Urinary bladder (tissue), 4 donors: ENCODE results near the gene CACNA2D3. TPM values are rescaled to one million over a fixed set of nuclear protein-coding genes. Genes with fewer than 3 reads are reported as not detected.
"Not testable (repeated sequence)": the region's sequence is repeated elsewhere in the genome, so short reads cannot be mapped to it uniquely, and the experiment has no call there.

Source experiments
- DNase-seq: peaks from one replicate; pipeline ENCODE4 v3.0.0-alpha.2; 2015; ENCODE audit errors: extremely low spot score
- H3K27ac ChIP-seq: one replicate; pipeline ENCODE4 v1.5.1; 2013; ENCODE audit warnings: low read depth, mild to moderate bottlenecking, moderate library complexity
- H3K36me3 ChIP-seq: one replicate; pipeline ENCODE4 v1.6.1; 2013; ENCODE audit warnings: mild to moderate bottlenecking, moderate library complexity; ENCODE audit not compliant: insufficient read depth
- H3K4me1 ChIP-seq: one replicate; pipeline ENCODE4 v1.6.1; 2013; ENCODE audit warnings: mild to moderate bottlenecking, moderate library complexity; ENCODE audit not compliant: insufficient read depth
- H3K4me3 ChIP-seq: one replicate; pipeline ENCODE4 v1.5.1; 2013; ENCODE audit warnings: low read depth, low read length
- WGBS: extraction: QIAGEN DNeasy Blood & Tissue Kit; methylation state at CpG from one replicate; pipeline ENCODE4 v1.1.7; 2013; 5-methylcytosine and 5-hydroxymethylcytosine counted together
- polyA plus RNA-seq: library from polyadenylated mRNA; stranded (reverse); fragments of 200-250 nt; gene quantifications from one replicate; pipeline ENCODE4 v1.2.3, GENCODE V29; 2013
- total RNA-seq: library from RNA; depleted of rRNA; stranded (reverse); fragments of >200 nt; gene quantifications from one replicate; pipeline ENCODE4 v1.2.3, GENCODE V29; 2014
- donor health status: healthy with polysubstance abuse.
- donor health status: healthy.

Gene CACNA2D3
- total and polyA plus RNA-seq, 2 donors: 0.57 to 1.7 TPM

DNA sequence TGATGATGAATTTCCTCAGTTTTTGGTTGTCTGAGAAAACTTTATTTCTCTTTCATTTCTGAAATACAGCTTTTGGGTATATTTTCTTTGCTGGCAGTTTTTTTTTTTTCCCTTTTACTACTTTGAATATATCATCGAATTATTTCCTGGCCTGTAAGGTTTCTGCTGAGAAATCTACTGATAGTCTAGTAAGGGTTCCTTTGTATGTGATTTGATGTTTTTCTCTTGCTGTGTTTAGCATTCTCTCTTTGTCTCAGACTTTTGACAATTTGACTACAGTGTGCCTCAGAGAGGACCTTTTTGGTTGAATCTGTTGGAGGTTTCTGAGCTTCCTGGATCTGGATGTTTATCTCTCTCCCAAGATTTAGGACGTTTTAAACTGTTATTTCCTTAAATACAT, 336.0 kb downstream of the CACNA2D3 start:
- Histone ChIP-seq H3K27ac (no peak overlapping the region), H3K4me1 (no peaks in the 10 kb centered on the region), H3K4me3 (no peak overlapping the region), H3K36me3 (no peaks in the 10 kb centered on the region)
- WGBS: 71% methylated on average over 2 of the region's 2 CpGs
- DNase-seq: no peak

DNA sequence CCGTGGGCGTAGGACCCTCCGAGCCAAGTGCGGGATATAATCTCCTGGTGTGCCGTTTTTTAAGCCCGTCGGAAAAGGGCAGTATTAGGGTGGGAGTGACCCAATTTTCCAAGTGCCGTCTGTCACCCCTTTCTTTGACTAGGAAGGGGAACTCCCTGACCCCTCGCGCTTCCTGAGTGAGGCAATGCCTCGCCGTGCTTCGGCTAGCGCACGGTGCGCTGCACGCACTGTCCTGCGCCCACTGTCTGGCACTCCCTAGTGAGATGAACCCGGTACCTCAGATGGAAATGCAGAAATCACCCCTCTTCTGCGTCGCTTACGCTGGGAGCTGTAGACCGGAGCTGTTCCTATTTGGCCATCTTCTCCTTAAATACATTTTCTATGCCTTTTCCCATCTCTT, 342.2 kb downstream of the CACNA2D3 start:
- not testable (repeated sequence) for DNase-seq
- WGBS: 95% methylated on average over 23 of the region's 23 CpGs

DNA sequence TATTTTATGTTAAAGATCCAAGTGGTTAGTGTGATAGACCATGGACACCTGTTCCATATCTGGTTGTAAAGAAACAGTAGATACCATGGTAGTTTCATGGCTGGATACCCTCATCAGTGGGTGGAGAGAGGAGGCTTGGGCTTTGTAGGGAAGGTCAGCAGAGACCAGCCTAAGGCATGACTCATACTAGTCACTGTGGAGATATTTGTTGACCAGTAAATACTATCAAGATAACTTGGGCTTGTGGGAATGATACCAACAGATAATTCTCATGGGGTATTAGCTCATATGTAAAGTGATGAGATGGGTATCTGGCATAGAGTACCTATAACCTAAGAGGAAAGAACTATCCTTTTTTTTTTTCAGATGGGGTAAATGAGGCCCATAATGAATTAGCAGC, 354.5 kb downstream of the CACNA2D3 start:
- DNase-seq: no peak
- Histone ChIP-seq H3K36me3 (no peaks in the 10 kb centered on the region), H3K4me3 (no peak overlapping the region), H3K4me1 (no peaks in the 10 kb centered on the region), H3K27ac (no peak overlapping the region)

More for the DNA sequence above, 342.2 kb downstream of the CACNA2D3 start:
- H3K4me3 ChIP-seq, H3K36me3 ChIP-seq, H3K4me1 ChIP-seq, H3K27ac ChIP-seq: not testable (repeated sequence)

DNA sequence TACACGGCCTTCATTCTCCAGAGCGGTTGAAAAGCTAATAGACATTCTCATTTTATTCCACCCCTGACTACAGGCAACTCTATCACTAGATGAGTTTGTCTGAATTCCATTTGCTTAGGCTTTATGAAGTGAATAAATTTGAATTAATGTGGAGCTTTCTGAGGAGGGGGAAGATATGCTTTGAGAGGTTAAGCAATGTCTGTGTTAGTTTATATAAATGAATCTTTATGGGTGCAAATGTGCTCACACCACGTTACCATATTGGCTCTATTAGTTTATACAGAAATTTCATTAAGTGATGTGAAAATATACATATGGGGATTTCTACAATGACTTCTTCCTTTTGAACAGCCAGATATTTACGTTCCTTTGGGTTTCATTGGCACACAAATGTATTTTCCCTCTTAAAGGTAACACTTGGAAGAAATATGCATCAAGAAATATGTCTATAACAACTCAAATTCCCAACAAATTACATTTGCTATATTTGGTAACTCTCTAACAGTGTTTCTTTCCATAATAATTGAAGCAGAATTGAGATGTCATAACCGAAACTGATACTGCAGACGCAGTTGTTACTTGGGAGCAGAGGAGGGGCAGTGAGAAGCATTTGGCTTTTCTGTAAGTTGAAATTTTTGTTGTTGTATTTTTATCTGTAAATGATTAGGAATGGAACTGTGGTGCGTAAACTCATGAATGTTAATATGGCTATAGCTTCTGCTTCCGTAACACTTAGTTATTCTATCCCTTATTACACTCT, 359.4 kb downstream of the CACNA2D3 start:
- WGBS: 47% methylated on average over 8 of the region's 8 CpGs
- no peak overlapping the region for H3K4me3 ChIP-seq
- no peak for DNase-seq
- no peaks in the 10 kb centered on the region for H3K4me1 ChIP-seq
- H3K36me3 ChIP-seq: no peaks in the 10 kb centered on the region
- H3K27ac ChIP-seq: no peak overlapping the region

DNA sequence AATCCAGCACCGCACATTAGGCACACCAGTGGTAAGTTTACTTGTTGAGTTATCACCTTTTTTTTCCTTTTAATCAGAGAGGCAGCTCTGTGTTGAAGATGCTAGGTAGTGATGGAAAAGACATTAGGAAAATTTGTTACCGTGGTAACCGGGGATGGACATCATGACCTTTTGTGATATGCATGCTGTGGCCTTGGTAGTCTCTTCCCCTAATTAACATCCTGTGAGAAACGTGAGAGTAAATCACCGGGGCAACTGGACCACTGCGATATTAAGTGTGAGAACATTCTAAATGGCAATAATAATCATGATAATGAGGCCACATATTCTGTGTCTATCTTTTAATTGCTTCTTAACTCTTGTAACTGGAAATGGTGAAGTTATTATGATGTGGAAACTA, 362.0 kb downstream of the CACNA2D3 start:
- no peak overlapping the region for H3K4me3 ChIP-seq
- no peaks in the 10 kb centered on the region for H3K4me1 ChIP-seq
- H3K36me3 ChIP-seq: no peaks in the 10 kb centered on the region
- H3K27ac ChIP-seq: no peak overlapping the region
- 88% methylated on average over 6 of the region's 6 CpGs for WGBS
- no peak for DNase-seq

DNA sequence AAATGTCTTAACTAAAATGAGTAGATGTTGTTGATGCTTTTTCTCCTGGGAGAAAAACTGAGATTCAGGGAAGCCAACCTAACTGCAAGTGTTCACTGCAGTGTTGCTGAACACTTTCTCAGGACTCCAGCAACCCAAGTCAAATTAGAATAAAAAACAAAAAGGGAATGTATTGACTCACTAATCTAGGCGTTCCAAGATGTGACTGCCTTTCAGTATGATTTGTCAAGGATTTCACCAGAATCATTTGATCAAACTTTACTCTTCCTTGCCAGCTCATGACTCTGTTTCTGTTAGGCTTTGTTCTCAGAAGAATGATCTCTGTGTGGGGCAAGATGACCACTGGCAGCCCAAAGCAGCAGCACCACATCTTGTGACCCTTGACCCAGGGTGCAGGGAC, 364.0 kb downstream of the CACNA2D3 start:
- H3K27ac ChIP-seq: no peak overlapping the region
- H3K4me1 ChIP-seq: no peaks in the 10 kb centered on the region
- no peaks in the 10 kb centered on the region for H3K36me3 ChIP-seq
- WGBS: 86% methylated on average over 1 of the region's 1 CpG
- no peak overlapping the region for H3K4me3 ChIP-seq
- no peak for DNase-seq

DNA sequence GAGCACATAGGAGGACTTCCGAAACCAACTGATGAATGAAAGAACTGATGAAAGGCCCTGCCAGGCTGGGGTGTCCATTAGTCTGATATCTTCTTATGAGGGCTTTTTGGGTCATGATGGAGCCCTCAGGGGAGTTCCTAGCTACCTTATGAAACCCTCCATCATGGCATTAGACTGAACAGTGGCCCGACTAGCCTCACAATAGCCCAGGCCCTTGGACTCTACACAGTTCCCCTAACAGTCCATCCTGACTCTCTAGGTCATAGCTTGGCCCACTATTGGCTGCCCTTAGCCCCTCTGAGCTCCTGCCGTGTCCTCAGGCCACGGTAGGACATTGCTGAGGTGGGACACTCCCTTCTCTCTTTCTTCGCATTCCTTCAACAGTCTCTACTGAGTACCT, 365.9 kb downstream of the CACNA2D3 start:
- DNase-seq: no peak
- H3K4me1 ChIP-seq: no peaks in the 10 kb centered on the region
- 88% methylated on average over 5 of the region's 5 CpGs for WGBS

DNA sequence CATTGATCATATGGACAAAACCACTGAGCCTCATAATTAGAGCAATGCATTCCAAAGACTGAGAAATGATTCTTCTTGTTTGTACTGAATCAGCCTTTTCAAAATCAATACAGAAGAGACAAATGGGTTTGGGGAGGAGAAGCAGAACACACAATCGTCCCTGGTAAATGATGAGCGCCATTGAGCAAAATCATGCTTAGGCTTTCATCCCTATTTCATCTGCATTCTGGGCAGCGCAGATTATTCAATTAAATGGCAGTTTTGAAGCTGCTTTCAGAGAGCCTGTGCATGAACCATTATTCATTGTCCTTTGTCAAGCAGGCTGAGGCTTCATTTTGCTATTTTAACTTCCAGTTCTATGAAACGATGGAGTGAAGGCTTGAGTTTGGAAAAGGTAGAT, 371.9 kb downstream of the CACNA2D3 start:
- Histone ChIP-seq H3K4me3 (no peak overlapping the region), H3K27ac (no peak overlapping the region), H3K4me1 (no peaks in the 10 kb centered on the region), H3K36me3 (no peaks in the 10 kb centered on the region)
- WGBS: 92% methylated on average over 4 of the region's 4 CpGs
- DNase-seq: no peak

More for the DNA sequence above, 365.9 kb downstream of the CACNA2D3 start:
- H3K36me3 ChIP-seq: no peaks in the 10 kb centered on the region
- H3K27ac ChIP-seq: no peak overlapping the region
- no peak overlapping the region for H3K4me3 ChIP-seq

DNA sequence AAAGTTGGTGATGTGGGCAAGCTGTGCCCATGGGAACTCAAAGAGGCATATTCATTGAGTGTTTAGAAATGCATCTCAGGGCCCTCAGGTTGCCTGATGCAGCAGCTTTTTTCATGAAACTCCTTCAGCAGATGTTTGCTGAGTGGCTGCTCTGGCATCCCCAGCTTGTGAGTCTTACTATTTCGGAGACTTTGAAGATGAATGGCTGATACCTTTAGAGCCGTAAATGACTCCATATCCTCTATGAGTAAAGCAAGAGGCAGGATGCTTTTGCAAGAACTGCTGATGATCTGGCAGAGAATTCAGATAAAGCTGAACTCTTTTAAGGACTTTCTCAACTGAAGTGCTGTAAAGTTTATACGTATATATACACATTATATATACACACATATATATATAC, 384.3 kb downstream of the CACNA2D3 start:
- no peaks in the 10 kb centered on the region for H3K36me3 ChIP-seq
- DNase-seq: no peak
- no peaks in the 10 kb centered on the region for H3K4me1 ChIP-seq
- H3K4me3 ChIP-seq: no peak overlapping the region
- WGBS: 61% methylated on average over 3 of the region's 3 CpGs
- no peak overlapping the region for H3K27ac ChIP-seq

DNA sequence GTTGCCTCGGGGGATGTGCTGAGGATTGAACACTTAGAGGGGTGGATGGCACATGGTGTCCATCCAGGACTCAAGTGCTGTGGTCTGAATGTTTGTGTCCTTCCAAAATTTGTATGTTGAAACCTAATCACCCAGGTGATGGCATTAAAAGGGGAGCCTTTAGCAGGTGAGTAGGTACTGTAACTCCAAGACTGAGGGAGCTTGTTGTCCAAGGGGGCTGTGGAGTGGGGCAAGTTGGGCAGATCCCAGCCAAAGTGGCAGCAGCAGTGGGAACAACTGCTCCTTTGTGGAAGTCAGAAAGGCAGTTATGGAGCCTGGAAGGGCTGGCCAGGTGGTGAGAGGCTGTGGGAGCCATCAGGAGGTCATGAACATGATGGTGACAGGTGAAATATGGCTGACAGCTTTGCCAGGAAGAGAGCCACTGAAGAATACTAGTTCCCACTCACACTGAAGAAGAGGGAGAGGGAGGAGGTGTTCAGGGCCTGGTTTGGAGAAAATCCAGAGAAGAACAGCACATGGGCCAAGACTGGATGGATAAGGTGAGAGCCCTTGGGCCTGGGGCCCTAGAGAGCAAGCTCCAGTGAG, 385.6 kb downstream of the CACNA2D3 start:
- WGBS: 78% methylated on average over 1 of the region's 1 CpG
- H3K36me3 ChIP-seq: no peaks in the 10 kb centered on the region
- no peaks in the 10 kb centered on the region for H3K4me1 ChIP-seq
- DNase-seq: no peak
- H3K4me3 ChIP-seq: no peak overlapping the region
- H3K27ac ChIP-seq: no peak overlapping the region

DNA sequence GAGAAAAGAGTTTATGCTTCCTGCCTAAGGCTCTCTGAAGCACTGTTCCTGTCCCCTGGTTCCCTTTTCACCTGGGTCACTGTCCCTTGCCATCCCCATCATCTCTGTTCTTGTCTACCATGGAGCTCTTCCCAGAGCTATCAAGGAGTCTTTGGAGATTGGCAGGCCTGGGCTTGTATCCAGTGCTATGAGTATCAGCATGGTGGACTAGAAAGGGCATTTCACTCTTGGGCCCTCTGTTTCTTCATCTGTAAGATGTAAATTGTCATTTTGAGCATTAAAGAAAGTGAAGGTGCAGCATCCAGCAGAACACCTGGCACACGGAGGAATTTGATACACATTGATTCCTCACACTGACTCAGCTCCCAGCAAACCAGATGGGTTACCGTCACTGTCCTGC, 388.2 kb downstream of the CACNA2D3 start:
- 90% methylated on average over 2 of the region's 2 CpGs for WGBS
- no peak overlapping the region for H3K27ac ChIP-seq
- H3K4me3 ChIP-seq: no peak overlapping the region
- H3K36me3 ChIP-seq: no peaks in the 10 kb centered on the region
- no peaks in the 10 kb centered on the region for H3K4me1 ChIP-seq
- no peak for DNase-seq

DNA sequence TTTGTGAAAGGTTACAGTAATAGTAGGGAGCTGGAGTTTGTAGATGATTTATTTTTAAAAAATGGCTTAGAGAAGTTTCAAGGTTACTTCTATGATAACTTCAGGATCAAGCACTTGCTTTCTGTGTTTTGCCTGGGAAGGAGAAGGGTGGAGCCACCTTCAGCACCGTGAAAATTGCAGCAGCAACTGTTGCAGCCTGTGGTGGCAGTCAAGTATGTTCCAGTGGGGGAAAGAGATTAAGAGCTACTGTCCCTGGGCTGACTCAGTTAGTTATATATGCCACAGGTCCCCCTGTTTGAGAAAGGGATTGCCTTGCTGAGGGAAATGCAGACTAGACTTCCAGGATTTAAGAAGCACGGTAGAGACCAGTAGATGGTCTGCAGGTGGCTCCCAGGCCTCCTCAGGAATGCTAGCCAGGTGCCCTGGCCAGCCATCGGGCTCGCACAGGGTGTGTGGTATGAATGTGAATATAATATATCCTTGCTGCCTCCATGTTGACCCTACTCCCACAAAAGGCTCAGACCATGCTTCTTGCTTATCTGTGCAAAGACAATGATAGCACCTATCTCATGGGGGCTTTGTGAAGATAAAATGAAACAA, 389.5 kb downstream of the CACNA2D3 start:
- Histone ChIP-seq H3K36me3 (no peaks in the 10 kb centered on the region), H3K4me1 (no peaks in the 10 kb centered on the region), H3K27ac (no peak overlapping the region), H3K4me3 (no peak overlapping the region)
- 79% methylated on average over 4 of the region's 4 CpGs for WGBS
- DNase-seq: no peak

DNA sequence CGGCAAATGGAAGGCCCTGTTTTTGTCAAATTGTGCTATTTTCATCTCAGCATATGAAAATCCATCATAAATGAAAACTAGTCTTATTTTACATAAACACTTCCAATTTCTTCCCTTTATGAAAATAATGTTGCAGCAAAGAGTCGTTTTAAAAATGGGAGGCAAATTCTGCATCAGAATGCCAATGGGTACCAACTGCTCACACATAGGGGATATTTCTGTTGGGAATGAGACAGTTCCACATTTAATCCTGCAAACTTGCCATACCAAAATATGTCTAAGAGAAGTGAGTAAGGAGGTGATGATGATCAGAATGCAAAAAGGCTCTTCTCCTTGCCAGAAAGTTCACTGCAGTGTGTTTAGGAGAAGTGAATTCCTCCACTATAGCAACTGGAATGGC, 391.7 kb downstream of the CACNA2D3 start:
- WGBS: 85% methylated on average over 2 of the region's 2 CpGs

DNA sequence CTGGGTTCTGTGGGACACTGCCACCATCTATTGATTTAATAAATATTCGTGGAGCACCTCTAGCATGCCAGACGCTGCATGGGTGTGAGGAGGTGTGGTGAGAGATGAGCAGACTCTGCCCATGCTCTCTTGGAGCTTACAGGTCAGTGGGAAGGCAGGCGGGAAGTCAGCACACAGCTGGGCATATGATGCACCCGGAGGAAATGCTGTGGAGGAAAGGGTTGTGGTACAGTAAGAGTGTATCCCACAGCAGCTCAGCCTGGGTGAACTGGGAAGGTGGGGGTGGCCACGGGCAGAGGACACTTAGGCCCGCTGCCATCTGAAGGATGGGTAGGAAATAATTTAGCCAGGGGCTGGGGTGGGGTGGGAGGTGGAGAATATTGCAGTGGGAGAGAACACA, 392.1 kb downstream of the CACNA2D3 start:
- no peak for DNase-seq
- no peaks in the 10 kb centered on the region for H3K4me1 ChIP-seq
- WGBS: 81% methylated on average over 6 of the region's 6 CpGs
- no peaks in the 10 kb centered on the region for H3K36me3 ChIP-seq
- no peak overlapping the region for H3K27ac ChIP-seq
- no peak overlapping the region for H3K4me3 ChIP-seq

More for the DNA sequence above, 391.7 kb downstream of the CACNA2D3 start:
- DNase-seq: no peak
- no peaks in the 10 kb centered on the region for H3K4me1 ChIP-seq
- H3K4me3 ChIP-seq: no peak overlapping the region
- H3K36me3 ChIP-seq: no peaks in the 10 kb centered on the region
- H3K27ac ChIP-seq: no peak overlapping the region
